ENCODE measurements around the gene PTGR3. TPM values are rescaled to one million over a fixed set of nuclear protein-coding genes. Genes with fewer than 3 reads are reported as not detected.

The PTGR3 gene
- total and polyA plus RNA-seq, 2 of the 8 experiments (the other 6 are each of a cell fraction or from before 2014, with no cell fraction given): 2.0 to 3.6 TPM

GRCh38 chr18:75161256-75162028, 47.5 kb downstream of the PTGR3 start:
- no peak overlapping the region for H3K4me2 ChIP-seq (ENCODE audit: insufficient read depth in 1 of 2, low read depth in 2 of 2, low read length in 2 of 2)
- no peak overlapping the region for H3K56ac ChIP-seq (replicated peaks; ENCODE audit: insufficient read length, low read depth, low read length)
- DNase-seq (ENCODE audit: low read depth in 1 of 2, low spot score in 2 of 2) (no peak), FAIRE-seq (no peak)
- H4K8ac ChIP-seq (ENCODE audit: extremely low read depth, insufficient read depth, low read length): peak overlapping the region; percentile 53; the same call in 1 of the 2 replicates
- H2BK15ac ChIP-seq (ENCODE audit: low read length): 0 out of 2 replicates have a peak overlapping the region, but pooled peaks have one; percentile 53
- H2AK5ac ChIP-seq (ENCODE audit: low read depth, low read length): no peak overlapping the region
- no peak overlapping the region for H3K27ac ChIP-seq (ENCODE audit: low read depth, low read length)
- no peaks in the 10 kb centered on the region for H3K27me3 ChIP-seq (replicated peaks in 1 of 4; ENCODE audit: control insufficient read depth in 3 of 4, extremely low read depth in 1 of 4, insufficient read depth in 3 of 4, low read length in 3 of 4)
- no peaks in the 10 kb centered on the region for H3K23me2 ChIP-seq (ENCODE audit: low read depth, low read length)
- H3K36me3 ChIP-seq (ENCODE audit: control insufficient read depth in 2 of 4, insufficient read depth in 4 of 4, low read length in 3 of 4): no peaks in the 10 kb centered on the region
- H3K14ac ChIP-seq (ENCODE audit: insufficient read length): no peak overlapping the region
- H3K9ac ChIP-seq (replicated peaks in 1 of 4; ENCODE audit: extremely low read depth in 1 of 4, low read depth in 3 of 4, low read length in 3 of 4): no peak overlapping the region
- no peak overlapping the region for H2BK5ac ChIP-seq (ENCODE audit: low read depth, low read length)
- CTCF ChIA-PET (ENCODE audit: partially characterized antibody): no interaction called here
- H2AFZ ChIP-seq (ENCODE audit: low read length): peak overlapping the region; percentile 84; the same call in 1 of the 2 replicates
- H4K5ac ChIP-seq (ENCODE audit: insufficient read length, low read depth, low read length): no peak overlapping the region
- H2BK120ac ChIP-seq (replicated peaks; ENCODE audit: low read depth, low read length): no peak overlapping the region
- no peaks in the 10 kb centered on the region for H4K20me1 ChIP-seq (replicated peaks in 1 of 2; ENCODE audit: control insufficient read depth in 1 of 2, insufficient read depth in 2 of 2, low read length in 2 of 2)
- H2BK20ac ChIP-seq (ENCODE audit: low read length): no peak overlapping the region
- no peaks in the 10 kb centered on the region for H3K79me2 ChIP-seq (ENCODE audit: control insufficient read depth in 1 of 2, insufficient read depth in 2 of 2, low read length in 2 of 2)
- no peak overlapping the region for H4K91ac ChIP-seq (replicated peaks; ENCODE audit: insufficient read length, low read length)
- 0 out of 7 replicates have a peak, but pooled peaks cover 0 to 2% (median 0%) of the 10 kb centered on the region in 4 experiments for H3K4me1 ChIP-seq (replicated peaks in 1 of 4; ENCODE audit: control insufficient read depth in 3 of 4, insufficient read depth in 4 of 4, low read length in 3 of 4)
- no peak overlapping the region for H3K18ac ChIP-seq (ENCODE audit: extremely low read depth, low read length)
- no peak overlapping the region for H2BK12ac ChIP-seq (ENCODE audit: low read depth, low read length)
- H3K4ac ChIP-seq (replicated peaks; ENCODE audit: insufficient read length, low read depth, low read length): no peak overlapping the region
- 92% methylated on average over 14 of the region's 14 CpGs; no CpG with 5 or more reads in 1 of the 2 experiments for WGBS, 2 experiments (ENCODE audit: extremely low coverage in 1 of 2, insufficient coverage in 1 of 2, insufficient read length in 1 of 2, insufficient replicate concordance in 2 of 2, low coverage in 1 of 2, low lambda C conversion rate in 2 of 2, missing lambda C conversion rate in 1 of 2)
- POLR2A ChIA-PET (ENCODE audit: partially characterized antibody): no interaction called here
- H3K4me3 ChIP-seq (ENCODE audit: extremely low read depth in 1 of 4, insufficient read depth in 2 of 4, low read depth in 3 of 4, low read length in 4 of 4): no peak overlapping the region
- no peak for TF ChIP-seq TBP (IDR thresholded peaks at IDR 0.05; ENCODE audit: low read depth, low read length)
- no peak for TF ChIP-seq GABPA (IDR thresholded peaks at IDR 0.05; ENCODE audit: borderline replicate concordance, insufficient read depth, low read length)
- H3K23ac ChIP-seq (ENCODE audit: insufficient read length): no peak overlapping the region
- H3K9me3 ChIP-seq (ENCODE audit: insufficient read depth in 2 of 2, low read depth in 1 of 2, low read length in 1 of 2): no peaks in the 10 kb centered on the region
- H3K79me1 ChIP-seq (ENCODE audit: low read depth, low read length): no peaks in the 10 kb centered on the region

Measured in H1 (cell line).